ENCODE results near the gene LSM10.

Gene LSM10

DNA sequence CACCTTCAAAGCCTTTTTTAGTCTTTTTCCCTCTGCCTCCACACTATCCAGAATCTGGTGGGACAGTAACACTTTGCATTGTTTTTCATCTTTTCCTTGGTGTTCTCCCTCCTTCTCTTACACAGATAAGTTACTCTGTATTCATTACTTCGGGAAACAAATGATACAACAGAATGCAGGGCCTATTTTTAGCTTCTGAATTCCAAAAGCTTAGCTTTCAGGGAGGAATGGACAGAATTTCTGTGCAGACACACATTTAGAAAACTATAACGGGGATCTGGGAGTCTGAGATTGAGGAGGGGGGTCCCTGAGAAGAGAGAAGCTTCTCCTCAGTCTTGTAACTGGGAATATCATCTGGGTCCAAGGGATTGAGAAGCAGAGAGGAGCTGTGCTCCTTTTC is 8.4 kb downstream of the LSM10 start:
- no peak overlapping the region for H3K27ac ChIP-seq
- TF ChIP-seq ZFX (IDR thresholded peaks at IDR 0.05) (no peak), CTCF (conservative IDR thresholded peaks at IDR 0.05) (no peak)

GRCh38 chr1:36387141-36387949 is 10.4 kb downstream of the LSM10 start:
- H3K27ac ChIP-seq = peak overlapping the region; percentile 92
- TF ChIP-seq ZFX (IDR thresholded peaks at IDR 0.05) = no peak
- no peak for TF ChIP-seq CTCF (conservative IDR thresholded peaks at IDR 0.05)

- H3K27ac ChIP-seq = peak overlapping the region; percentile 92
- TF ChIP-seq CTCF (conservative IDR thresholded peaks at IDR 0.05) = no peak
- no peak for TF ChIP-seq ZFX (IDR thresholded peaks at IDR 0.05)
These were observed 11.2 kb downstream of the LSM10 start for GRCh38 chr1:36386265-36387140.

GRCh38 chr1:36385410-36386264 is 12.1 kb downstream of the LSM10 start, which contains the start of gene STK40:
TSS of gene STK40 (minus strand) at chr1:36385924. CDS start at chr1:36361332, 24,592 bp downstream.
- peak within 1 kb of the TSS; percentile 92 for H3K27ac ChIP-seq
- TF ChIP-seq ZFX (IDR thresholded peaks at IDR 0.05) (0 out of 2 replicates have a peak, but pooled peaks have one; percentile 38), CTCF (conservative IDR thresholded peaks at IDR 0.05) (no peak)

DNA sequence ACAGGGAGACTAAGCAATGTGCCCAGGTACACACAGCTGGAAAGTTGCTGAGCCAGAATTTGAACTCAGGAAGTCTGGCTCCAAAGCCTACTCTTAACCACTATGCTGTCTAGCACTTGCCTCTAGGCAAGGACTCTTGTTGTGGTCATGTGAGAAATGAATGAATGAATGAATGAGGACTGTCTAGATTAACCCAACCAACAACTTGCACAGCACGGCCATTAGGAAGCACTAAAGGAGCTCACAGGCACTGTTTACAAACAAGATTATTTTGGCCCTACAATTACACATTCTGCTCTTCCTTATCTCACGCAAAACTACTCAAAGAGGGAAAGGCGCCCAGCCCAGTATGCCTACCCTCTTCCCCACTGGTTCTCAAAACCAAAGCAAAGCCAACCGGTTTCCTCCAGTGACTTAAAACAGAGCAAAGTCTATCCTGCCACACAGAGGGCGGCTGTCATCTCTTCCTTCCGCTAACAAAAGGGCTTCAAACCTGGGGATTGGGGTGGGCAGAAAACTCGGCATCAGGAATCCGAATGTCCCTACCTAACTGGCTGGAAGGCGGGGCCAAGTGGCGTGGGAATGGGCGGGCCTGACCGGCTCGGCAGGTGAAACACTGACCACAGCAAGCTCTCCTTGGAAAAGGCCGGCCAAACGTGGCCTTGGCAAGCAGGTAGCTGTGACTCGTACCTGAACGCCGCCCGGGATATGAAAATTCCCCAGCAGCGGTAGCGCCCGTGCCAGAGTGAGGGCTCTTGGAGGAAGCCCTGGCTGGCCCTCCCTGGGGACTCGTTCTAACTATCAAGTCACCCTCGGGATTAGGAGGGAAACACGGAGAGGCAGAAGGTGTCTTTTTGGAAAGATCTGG is 12.9 kb downstream of the LSM10 start:
- TF ChIP-seq CTCF (conservative IDR thresholded peaks at IDR 0.05) (no peak), ZFX (IDR thresholded peaks at IDR 0.05) (no peak; the same call in 1 of the 2 replicates)
- peak overlapping the region; percentile 92 for H3K27ac ChIP-seq

DNA sequence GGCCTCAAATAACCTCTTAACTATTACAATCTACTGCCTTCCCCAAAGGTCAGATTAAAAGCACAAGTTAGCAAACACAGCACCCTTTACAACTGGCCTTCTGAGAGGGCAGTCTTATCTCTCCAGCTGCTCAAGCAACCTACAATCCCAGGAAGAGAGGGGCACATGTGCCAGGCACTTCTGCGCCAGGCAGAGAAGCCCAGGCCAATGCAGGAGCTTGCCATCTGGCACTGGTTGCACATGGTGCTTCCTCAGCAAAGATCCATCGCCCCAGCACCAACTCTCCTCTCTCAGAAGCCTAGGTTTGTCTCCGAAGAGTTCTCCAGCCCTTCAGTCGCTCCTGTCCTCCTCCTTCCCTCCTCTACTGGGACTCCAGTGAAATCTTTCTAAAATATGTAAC is 14.5 kb downstream of the LSM10 start:
- TF ChIP-seq CTCF (conservative IDR thresholded peaks at IDR 0.05) (no peak), ZFX (IDR thresholded peaks at IDR 0.05) (no peak)
- no peak overlapping the region for H3K27ac ChIP-seq
